Nephron (organoid): ENCODE measurements around the gene RBM4B.

ENCODE experiments used
- H3K27ac Mint-ChIP-seq, 3 experiments: 2 replicates each; pipeline ENCODE4 v1.8.0; 2020; ENCODE audit warnings: mixed read lengths in 3 of 3, mild to moderate bottlenecking in 2 of 3, moderate library complexity in 1 of 3
- H3K27me3 Mint-ChIP-seq: 2 replicates; pipeline ENCODE4 v1.8.0; 2021; ENCODE audit warnings: low read depth, mild to moderate bottlenecking, moderate library complexity, mixed read lengths
- H3K36me3 Mint-ChIP-seq: 2 replicates; pipeline ENCODE4 v1.8.0; 2020; ENCODE audit warnings: low read depth, mixed read lengths
- H3K4me1 Mint-ChIP-seq: 2 replicates; pipeline ENCODE4 v1.8.0; 2020; ENCODE audit warnings: mixed read lengths
- H3K4me3 Mint-ChIP-seq, 3 experiments: 2 replicates each; pipeline ENCODE4 v1.8.0; 2020; ENCODE audit warnings: mild to moderate bottlenecking in 3 of 3, mixed read lengths in 3 of 3, moderate library complexity in 2 of 3
- H3K9me3 Mint-ChIP-seq: 2 replicates; pipeline ENCODE4 v1.8.0; 2020; ENCODE audit warnings: mixed read lengths
- TF ChIP-seq, protein P1 (sequence below), 3 experiments: fragments of 200-600 bp; sonication (generic); IDR thresholded peaks; one replicate each; pipeline ENCODE4 v1.5.0; 2021; ENCODE audit warnings: antibody characterized with exemption in 3 of 3; ENCODE audit not compliant: unreplicated experiment in 3 of 3

The RBM4B gene

DNA sequence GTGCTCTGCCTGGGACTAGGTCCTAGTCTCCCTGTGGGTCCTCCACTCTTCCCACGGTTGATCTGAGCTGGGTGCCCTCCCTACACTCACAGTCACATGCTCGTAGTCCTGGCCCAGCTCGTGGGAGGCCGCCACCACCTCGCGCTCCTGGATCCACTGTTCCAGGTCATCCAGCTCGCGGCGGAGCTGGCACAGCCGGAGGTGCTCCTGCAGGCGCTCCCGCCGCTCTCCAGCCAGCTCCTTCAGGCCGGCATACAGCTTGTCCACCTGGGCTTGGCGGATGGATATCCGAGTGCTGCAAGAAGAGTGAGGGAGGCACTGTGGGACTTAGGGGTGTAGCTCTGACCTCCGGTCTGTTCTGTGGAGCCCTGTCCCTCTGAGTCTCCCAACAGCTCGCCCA, 14.8 kb upstream of the RBM4B start:
- Mint-ChIP-seq H3K27me3 (no peaks in the 10 kb centered on the region), H3K9me3 (no peaks in the 10 kb centered on the region), H3K4me1 (peaks cover 5% of the 10 kb centered on the region), H3K27ac (no peak overlapping the region), H3K4me3 (no peak overlapping the region), H3K36me3 (peaks cover 4% of the 10 kb centered on the region)
- TF ChIP-seq, protein P1, sequence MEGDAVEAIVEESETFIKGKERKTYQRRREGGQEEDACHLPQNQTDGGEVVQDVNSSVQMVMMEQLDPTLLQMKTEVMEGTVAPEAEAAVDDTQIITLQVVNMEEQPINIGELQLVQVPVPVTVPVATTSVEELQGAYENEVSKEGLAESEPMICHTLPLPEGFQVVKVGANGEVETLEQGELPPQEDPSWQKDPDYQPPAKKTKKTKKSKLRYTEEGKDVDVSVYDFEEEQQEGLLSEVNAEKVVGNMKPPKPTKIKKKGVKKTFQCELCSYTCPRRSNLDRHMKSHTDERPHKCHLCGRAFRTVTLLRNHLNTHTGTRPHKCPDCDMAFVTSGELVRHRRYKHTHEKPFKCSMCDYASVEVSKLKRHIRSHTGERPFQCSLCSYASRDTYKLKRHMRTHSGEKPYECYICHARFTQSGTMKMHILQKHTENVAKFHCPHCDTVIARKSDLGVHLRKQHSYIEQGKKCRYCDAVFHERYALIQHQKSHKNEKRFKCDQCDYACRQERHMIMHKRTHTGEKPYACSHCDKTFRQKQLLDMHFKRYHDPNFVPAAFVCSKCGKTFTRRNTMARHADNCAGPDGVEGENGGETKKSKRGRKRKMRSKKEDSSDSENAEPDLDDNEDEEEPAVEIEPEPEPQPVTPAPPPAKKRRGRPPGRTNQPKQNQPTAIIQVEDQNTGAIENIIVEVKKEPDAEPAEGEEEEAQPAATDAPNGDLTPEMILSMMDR (IDR thresholded peaks at IDR 0.05; ENCODE audit: unreplicated experiment in 3 of 3), result no peak

DNA sequence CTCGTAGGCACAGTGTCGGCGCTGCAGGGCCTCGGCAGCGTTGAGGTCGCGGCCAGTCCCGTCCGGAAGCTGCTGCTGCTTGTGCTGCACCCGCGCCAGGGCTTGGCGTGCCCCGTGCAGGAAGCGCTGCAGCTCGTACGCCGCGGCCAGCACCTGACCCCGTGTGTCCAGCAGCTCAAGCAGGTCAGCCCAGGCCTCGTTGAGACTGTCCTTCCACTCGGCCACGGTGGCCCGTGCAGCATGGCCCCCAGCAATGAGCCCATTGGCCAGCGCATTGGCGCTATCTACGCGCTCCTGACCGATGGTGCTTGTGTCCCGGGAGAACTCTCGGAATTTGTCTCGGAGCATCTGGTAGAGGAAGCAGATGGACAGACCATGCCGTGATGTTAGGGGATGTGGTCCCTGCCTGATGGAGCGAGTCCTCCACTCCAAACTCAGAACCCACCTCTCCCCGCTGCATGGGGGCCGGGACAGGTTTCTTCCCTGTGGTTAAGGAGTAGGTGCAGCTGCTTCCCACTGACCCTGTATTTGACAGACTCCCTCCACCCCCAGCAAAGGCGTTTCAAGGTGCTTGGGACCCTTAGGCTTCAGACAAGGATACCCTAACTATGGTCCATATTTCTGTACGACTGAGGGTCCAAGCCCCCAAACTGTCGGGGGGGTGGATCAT, 13.8 kb upstream of the RBM4B start:
- Mint-ChIP-seq H3K36me3 (peaks cover 4% of the 10 kb centered on the region), H3K27me3 (no peaks in the 10 kb centered on the region), H3K9me3 (no peaks in the 10 kb centered on the region), H3K27ac (no peak overlapping the region), H3K4me1 (peaks cover 5% of the 10 kb centered on the region), H3K4me3 (no peak overlapping the region)
- TF ChIP-seq, protein P1 (IDR thresholded peaks at IDR 0.05; ENCODE audit: unreplicated experiment in 3 of 3), result no peak

DNA sequence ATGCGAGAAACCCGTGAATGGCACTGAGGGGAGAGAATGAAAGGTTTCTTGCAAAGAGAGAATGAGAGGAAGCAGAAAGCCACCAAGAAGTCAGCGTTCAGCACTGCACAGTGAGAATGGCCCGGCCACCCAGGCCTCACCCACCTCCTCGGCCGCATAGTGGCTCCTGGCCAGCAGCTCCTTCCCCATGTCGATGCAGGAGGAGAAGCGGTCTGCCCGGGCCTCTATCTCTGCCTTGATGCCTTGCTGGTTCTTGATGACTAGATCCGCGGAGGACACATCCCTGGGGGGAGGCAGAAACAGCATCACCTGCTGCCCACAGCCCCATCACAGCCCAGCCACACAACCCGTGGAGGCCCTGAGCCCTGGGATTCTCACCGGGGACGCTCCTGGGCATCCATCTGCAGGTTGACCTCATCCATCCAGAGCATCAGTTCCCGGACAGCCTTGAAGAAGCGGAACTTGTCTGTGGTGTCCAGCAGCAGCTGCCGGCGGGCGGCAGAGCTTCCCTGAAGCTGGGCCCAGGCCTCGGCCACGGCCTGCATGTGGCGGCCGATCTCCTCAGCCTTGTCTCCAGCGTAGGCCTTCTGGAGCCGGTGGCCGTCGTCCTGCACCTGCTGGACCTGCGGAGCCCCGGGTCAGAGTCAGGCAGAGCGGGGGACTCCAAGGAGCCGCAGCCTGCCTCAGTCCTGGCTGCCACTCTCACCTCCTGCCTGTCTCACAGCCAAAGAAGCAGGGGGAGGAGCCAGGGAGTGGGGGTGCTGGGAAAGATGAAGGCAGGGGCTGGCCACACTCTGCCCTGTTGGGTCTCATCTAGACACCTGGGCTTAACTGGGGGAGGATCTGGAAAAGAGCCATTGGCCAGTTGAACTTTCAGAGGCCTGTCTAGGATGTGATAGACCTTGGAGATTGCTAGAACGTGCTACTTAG, 12.2 kb upstream of the RBM4B start:
- TF ChIP-seq, protein P1 (IDR thresholded peaks at IDR 0.05; ENCODE audit: unreplicated experiment in 3 of 3), result no peak

DNA sequence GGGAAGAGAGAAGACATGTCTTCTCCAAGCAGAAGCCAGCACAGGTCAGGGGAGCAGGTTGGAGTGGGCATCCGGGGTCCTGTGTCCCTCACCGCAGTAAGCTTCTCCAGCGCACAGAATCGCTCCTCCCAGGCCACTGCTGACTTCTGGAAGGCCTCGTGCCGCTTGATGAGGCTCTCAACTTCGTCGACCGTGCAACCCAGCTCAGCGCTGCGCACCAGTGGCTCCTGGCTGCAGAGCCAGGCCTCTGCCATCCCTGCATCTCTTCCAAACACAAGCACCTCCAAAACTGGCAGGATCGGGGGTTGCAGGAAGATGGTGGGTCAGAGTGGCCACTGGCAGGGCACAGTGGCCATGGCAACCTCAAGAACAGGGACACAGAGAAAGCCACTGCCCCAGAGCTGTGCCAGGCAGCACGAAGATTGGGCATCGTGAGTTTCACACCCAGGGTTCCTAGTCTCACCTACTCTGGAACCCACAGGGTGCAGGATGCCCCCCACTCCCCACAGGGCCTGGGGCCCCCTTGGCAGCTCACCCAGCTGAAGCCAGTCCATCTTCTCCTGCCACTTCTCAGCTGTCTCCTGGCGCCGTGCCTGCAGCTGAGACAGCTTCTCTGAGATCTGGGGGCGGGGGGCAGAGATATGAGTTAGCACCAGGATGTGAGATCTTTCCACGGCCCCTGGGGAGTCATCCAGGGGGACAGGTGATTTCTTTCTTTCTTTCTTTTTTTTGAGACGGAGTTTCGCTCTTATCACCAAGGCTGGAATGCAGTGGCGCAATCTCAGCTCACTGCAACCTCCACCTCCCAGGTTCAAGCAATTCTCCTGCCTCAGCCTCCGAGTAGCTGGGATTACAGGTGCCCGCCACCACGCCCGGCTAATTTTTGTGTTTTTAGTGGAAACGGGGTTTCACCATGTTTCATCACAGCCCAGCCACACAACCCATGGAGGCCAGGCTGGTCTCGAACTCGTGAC, 11.2 kb upstream of the RBM4B start:
- Mint-ChIP-seq H3K27ac (no peak overlapping the region), H3K4me1 (peaks cover 5% of the 10 kb centered on the region), H3K36me3 (peaks cover 15% of the 10 kb centered on the region), H3K27me3 (peaks cover 3% of the 10 kb centered on the region), H3K9me3 (no peaks in the 10 kb centered on the region), H3K4me3 (no peak overlapping the region)
- TF ChIP-seq, protein P1 (IDR thresholded peaks at IDR 0.05; ENCODE audit: unreplicated experiment in 3 of 3), result no peak

More for the DNA sequence above, 12.2 kb upstream of the RBM4B start:
- Mint-ChIP-seq H3K27me3 (peaks cover 2% of the 10 kb centered on the region), H3K4me3 (no peak overlapping the region), H3K36me3 (peaks cover 5% of the 10 kb centered on the region), H3K9me3 (no peaks in the 10 kb centered on the region), H3K27ac (no peak overlapping the region), H3K4me1 (peaks cover 5% of the 10 kb centered on the region)

GRCh38 chr11:66687831-66688281, 10.2 kb upstream of the RBM4B start:
- H3K27me3 Mint-ChIP-seq, result peaks cover 3% of the 10 kb centered on the region
- H3K9me3 Mint-ChIP-seq, result no peaks in the 10 kb centered on the region
- TF ChIP-seq, protein P1 (IDR thresholded peaks at IDR 0.05; ENCODE audit: unreplicated experiment in 3 of 3), result no peak
- H3K36me3 Mint-ChIP-seq, result peaks cover 20% of the 10 kb centered on the region
- H3K4me1 Mint-ChIP-seq, result peaks cover 5% of the 10 kb centered on the region
- H3K4me3 Mint-ChIP-seq, result no peak overlapping the region
- H3K27ac Mint-ChIP-seq, result no peak overlapping the region
